CD4-positive, alpha-beta T cell treated with Interleukin-4 for 4 hours (primary cell): ENCODE data around the gene ZSCAN4.

ENCODE experiments used
- DNase-seq: peaks from one replicate; pipeline ENCODE4 v3.0.0-alpha.2; 2020

The ZSCAN4 gene, protein sequence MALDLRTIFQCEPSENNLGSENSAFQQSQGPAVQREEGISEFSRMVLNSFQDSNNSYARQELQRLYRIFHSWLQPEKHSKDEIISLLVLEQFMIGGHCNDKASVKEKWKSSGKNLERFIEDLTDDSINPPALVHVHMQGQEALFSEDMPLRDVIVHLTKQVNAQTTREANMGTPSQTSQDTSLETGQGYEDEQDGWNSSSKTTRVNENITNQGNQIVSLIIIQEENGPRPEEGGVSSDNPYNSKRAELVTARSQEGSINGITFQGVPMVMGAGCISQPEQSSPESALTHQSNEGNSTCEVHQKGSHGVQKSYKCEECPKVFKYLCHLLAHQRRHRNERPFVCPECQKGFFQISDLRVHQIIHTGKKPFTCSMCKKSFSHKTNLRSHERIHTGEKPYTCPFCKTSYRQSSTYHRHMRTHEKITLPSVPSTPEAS

GRCh38 chr19:57668635-57669034, at the start of gene ZSCAN4:
Gene ZSCAN4, plus strand, starts transcription at chr19:57668935. Its CDS starts 7,211 bp downstream, at chr19:57676146.
- DNase-seq = no peak

DNA sequence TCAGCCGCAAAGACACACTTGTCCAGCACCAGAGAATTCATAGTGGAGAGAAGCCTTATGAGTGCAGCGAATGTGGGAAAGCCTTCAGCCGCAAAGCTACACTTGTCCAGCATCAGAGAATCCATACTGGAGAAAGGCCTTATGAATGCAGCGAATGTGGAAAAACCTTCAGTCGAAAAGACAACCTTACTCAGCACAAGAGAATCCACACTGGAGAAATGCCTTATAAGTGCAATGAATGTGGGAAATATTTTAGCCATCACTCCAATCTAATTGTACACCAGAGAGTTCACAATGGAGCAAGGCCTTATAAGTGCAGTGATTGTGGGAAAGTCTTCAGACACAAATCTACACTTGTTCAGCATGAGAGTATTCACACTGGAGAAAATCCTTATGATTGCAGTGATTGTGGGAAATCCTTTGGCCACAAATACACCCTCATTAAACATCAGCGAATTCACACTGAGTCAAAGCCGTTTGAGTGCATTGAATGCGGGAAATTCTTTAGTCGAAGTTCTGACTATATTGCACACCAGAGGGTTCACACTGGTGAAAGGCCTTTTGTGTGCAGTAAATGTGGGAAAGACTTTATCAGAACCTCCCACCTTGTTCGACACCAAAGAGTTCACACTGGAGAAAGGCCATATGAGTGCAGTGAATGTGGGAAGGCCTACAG, 47.9 kb upstream of the ZSCAN4 start:
- DNase-seq = no peak

- no peak for DNase-seq
Observed at GRCh38 chr19:57623091-57623490, 45.6 kb upstream of the ZSCAN4 start.

- peak; percentile 92 for DNase-seq
Observed at GRCh38 chr19:57632987-57633831, 35.5 kb upstream of the ZSCAN4 start, which contains the start of gene ZNF211. Gene ZNF211, plus strand, starts transcription at chr19:57633168. Its CDS starts 179 bp downstream, at chr19:57633347.

GRCh38 chr19:57633832-57634131, 35.0 kb upstream of the ZSCAN4 start:
- no peak for DNase-seq

GRCh38 chr19:57637379-57637778, 31.4 kb upstream of the ZSCAN4 start:
- no peak for DNase-seq

DNA sequence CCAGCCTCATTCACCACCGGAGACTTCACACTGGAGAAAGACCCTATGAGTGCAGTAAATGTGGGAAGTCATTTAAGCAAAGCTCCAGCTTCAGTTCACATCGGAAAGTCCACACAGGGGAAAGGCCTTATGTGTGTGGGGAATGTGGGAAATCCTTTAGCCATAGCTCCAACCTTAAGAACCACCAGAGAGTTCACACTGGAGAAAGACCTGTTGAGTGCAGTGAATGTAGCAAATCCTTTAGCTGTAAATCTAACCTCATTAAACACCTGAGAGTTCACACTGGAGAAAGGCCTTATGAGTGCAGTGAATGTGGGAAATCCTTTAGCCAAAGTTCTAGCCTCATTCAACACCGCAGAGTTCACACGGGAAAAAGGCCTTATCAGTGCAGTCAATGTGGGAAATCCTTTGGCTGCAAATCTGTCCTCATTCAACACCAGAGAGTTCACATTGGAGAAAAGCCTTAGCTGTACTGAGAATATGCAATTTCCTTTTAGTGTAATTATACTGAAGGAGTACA, 27.0 kb upstream of the ZSCAN4 start:
- DNase-seq = no peak

GRCh38 chr19:57642396-57643046, 26.2 kb upstream of the ZSCAN4 start:
- DNase-seq = no peak

GRCh38 chr19:57643734-57644133, 25.0 kb upstream of the ZSCAN4 start:
- no peak for DNase-seq

GRCh38 chr19:57648331-57649003, 20.3 kb upstream of the ZSCAN4 start:
- DNase-seq = no peak

DNA sequence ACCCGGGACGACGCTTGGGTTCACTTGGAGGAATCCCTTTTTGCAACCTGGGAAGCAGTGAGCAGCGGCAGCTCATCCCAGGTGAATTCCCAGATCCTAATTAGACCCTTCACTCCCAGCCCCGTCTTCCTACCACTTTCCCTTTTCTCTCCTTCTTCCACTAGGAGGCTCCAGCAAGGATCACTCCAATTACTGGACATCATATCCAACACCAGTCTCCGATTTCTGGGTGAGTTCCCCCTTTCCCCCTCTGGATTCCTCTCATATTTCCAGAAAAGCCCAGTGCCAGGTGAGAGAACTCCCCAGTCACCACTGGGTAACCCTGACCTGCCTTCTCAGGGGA, 17.1 kb upstream of the ZSCAN4 start:
- no peak for DNase-seq

- DNase-seq = no peak
Observed at GRCh38 chr19:57653689-57654088, 15.0 kb upstream of the ZSCAN4 start.

- no peak for DNase-seq
Observed at GRCh38 chr19:57655443-57655842, 13.3 kb upstream of the ZSCAN4 start.

DNA sequence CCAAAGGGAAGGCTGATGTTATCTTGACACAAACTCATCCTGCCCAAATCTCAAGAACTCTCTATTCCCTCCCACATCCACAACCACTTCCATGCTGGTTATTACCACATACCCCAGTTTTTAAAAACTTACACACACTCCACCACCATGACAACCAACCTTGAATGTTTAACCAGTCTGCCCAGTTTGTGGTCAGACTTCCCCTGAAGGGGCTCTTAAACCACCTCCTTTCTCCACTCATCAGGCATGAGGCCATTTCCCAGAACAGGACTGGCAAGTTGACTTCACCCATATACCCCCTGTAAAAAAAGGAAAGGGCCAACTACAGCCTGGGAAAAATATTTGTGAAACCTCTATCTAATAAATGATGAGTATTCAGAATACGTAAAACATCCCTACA, 12.4 kb upstream of the ZSCAN4 start:
- no peak for DNase-seq

GRCh38 chr19:57664269-57665127, 4.2 kb upstream of the ZSCAN4 start:
- DNase-seq = no peak

- DNase-seq = no peak
Observed at GRCh38 chr19:57665261-57665806, 3.4 kb upstream of the ZSCAN4 start.

DNA sequence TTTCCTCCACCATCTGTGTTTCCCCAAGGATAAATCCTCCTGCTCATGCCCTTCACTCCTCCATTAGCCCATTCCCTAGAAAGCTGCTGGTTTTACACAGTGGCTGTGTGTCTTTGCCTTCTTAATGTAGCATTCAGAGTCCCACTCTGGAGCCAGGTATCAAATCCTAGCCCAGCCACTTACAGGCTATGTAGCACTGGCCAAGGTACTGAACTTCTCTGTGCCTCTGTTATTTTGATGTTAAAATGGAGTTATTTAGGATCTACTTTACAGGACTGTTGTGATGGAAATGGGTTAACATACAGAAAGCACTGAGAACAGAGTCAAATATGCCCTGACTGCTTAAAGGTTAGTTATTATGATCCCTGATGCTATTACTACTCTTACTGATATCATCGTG, 1.5 kb upstream of the ZSCAN4 start:
- DNase-seq = no peak

GRCh38 chr19:57671124-57671895, 2.6 kb downstream of the ZSCAN4 start:
- DNase-seq = no peak

DNA sequence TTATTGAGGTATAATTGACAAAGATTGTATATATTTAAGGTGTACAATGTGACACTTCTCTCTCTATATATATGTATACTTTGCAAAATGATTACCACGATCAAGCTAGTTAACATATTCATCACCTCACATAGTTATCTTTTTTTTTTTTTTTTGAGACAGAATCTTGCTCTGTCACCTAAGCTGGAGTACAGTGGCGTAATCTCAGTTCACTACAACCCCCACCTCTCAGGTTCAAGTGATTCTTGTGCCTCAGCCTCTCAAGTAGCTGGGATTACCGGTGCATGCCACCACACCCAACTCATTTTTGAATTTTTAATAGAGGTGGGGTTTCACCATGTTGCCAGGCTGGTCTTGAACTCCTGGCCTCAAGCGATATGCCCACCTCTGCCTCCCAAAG, 3.7 kb downstream of the ZSCAN4 start:
- no peak for DNase-seq

- no peak for DNase-seq
Observed at GRCh38 chr19:57675881-57676280, 7.1 kb downstream of the ZSCAN4 start.
